Activated CD4-positive, alpha-beta T cell treated with anti-CD3 and anti-CD28 coated beads for 36 hours (primary cell): ENCODE data around the gene EIF1AY. TPM values are rescaled to one million over a fixed set of nuclear protein-coding genes. Genes with fewer than 3 reads are reported as not detected.
A peak's percentile ranks its signal among the peaks of the same experiment; 100 is the strongest.

ENCODE experiments used
- ATAC-seq: fragments of 200-7000 bp; cut with Tn5 transposase; one replicate; pipeline ENCODE4 v1.10.0; 2021; ENCODE audit warnings: mild to moderate bottlenecking, moderate library complexity
- CTCF ChIA-PET: fragments of 350-600 bp; sonication (Branson Sonifier 250); formaldehyde crosslinking; loops from one replicate; lab custom pipeline; 2021; ENCODE audit warnings: antibody characterized with exemption; lab: Charles Lee
- POLR2A ChIA-PET: fragments of 350-600 bp; sonication (Branson Sonifier 250); formaldehyde crosslinking; loops from one replicate; lab custom pipeline; 2021; ENCODE audit warnings: antibody characterized with exemption, inconsistent platforms; lab: Charles Lee
- DNase-seq: peaks from one replicate; pipeline ENCODE4 v3.0.0-alpha.2; 2020
- H3K27ac Mint-ChIP-seq: one replicate; pipeline ENCODE4 v1.8.0; 2021; ENCODE audit warnings: mixed read lengths
- H3K27me3 Mint-ChIP-seq: one replicate; pipeline ENCODE4 v1.8.0; 2021; ENCODE audit warnings: mixed read lengths
- H3K36me3 Mint-ChIP-seq: one replicate; pipeline ENCODE4 v1.8.0; 2021; ENCODE audit warnings: low read depth, mixed read lengths
- H3K4me1 Mint-ChIP-seq: one replicate; pipeline ENCODE4 v1.8.0; 2021; ENCODE audit warnings: mixed read lengths
- H3K4me3 Mint-ChIP-seq: one replicate; pipeline ENCODE4 v1.8.0; 2021; ENCODE audit warnings: mild to moderate bottlenecking, moderate library complexity, mixed read lengths
- H3K9me3 Mint-ChIP-seq: one replicate; pipeline ENCODE4 v1.8.0; 2021; ENCODE audit warnings: low read depth, mixed read lengths
- intact Hi-C, 2 experiments: fragments of 100-400 bp; cut with DNase I in 1 of 2; cut with micrococcal nuclease in 1 of 2; formaldehyde crosslinking; loops; one replicate each; pipeline versions ENCODE4 v1.14.2 to v1.15.1; 2022 to 2024; cut with DNase I, micrococcal nuclease
- total RNA-seq, 2 experiments: library from RNA; stranded (reverse); gene quantifications; one replicate each; pipeline ENCODE4 v1.2.3, GENCODE V29; 2021

EIF1AY gene
- total RNA-seq, 2 experiments from 2014 or later = 70.2 to 88.7 TPM

DNA sequence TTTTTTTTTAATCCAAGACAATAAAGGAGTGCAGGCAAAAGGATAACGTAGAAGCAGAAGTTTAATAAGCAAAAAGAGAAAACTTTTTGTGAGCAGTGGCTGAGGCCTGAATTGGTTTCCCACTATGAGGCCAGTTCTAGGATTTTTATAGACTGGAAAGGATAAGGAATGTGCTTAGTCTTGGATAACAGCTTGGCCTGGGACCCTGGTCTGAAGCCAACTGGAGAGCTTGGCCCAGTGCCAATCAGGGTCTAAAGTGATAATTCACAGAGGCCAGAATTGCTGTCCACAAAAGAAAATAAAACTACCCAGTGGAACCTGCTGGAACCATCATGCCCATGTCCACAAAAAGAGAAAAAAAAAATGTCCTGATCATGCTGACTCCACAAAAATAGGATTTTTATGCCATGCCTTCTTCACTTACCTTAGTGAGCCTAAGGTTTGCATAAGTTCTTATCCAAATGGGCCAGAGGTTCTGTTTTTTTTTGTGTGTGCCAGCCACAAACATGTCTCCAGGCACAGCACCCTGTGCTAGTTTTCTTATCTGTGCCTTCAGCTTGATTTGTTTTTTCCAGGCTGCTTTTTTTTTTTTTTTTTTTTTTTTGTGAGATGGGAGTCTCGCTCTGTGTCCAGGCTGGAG, 15.6 kb upstream of the EIF1AY start:
- Mint-ChIP-seq H3K27me3 (no peaks in the 10 kb centered on the region), H3K36me3 (no peaks in the 10 kb centered on the region), H3K4me1 (no peaks in the 10 kb centered on the region), H3K9me3 (no peaks in the 10 kb centered on the region), H3K27ac (no peak overlapping the region), H3K4me3 (no peak overlapping the region)
- intact Hi-C loops = loop anchor here (2.0 to 10.0 kb wide), 4 partner anchors 87 to 185 kb away; no protein-coding TSS in a partner anchor
- DNase-seq (no peak), ATAC-seq (no peak)
- ChIA-PET CTCF (no interaction called here), POLR2A (interaction anchor here (0.6 kb wide), 1 partner anchor 24 kb away, joined by 3 read pairs; no protein-coding TSS in a partner anchor)

GRCh38 chrY:20571306-20571705, 4.3 kb upstream of the EIF1AY start:
- Mint-ChIP-seq H3K9me3 (no peaks in the 10 kb centered on the region), H3K27ac (no peak overlapping the region), H3K4me3 (no peak overlapping the region), H3K27me3 (no peaks in the 10 kb centered on the region), H3K36me3 (peaks cover 2% of the 10 kb centered on the region), H3K4me1 (peaks cover 11% of the 10 kb centered on the region)
- ATAC-seq = no peak
- DNase-seq = no peak
- ChIA-PET POLR2A (no interaction called here), CTCF (no interaction called here)
- intact Hi-C loops = loop anchor here (10.0 kb wide), 5 partner anchors 523 to 1497 kb away; no protein-coding TSS in a partner anchor

DNA sequence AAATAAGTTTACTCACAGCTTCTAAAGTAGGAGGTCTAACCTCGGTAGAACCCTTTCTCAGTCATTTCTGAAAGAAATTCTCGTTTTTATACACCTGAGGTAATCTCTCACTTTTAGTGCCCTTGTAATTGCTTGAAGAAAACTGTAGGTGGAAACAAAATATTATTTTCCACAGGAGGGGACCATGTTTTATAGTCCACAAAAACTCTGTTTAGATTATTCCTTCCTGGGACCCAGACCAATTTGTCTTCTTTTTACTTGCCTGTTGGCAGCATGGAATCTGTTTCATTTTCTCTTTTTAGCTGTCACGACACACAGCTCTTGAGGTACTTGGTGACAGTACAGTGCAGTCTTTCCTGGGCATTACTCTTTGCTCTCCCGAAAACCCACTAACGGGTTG, 930 bp downstream of the EIF1AY start:
- Mint-ChIP-seq H3K4me3 (peak overlapping the region; percentile 87), H3K4me1 (peaks cover 22% of the 10 kb centered on the region), H3K27me3 (no peaks in the 10 kb centered on the region), H3K27ac (peak overlapping the region; percentile 95), H3K36me3 (peaks cover 8% of the 10 kb centered on the region), H3K9me3 (no peaks in the 10 kb centered on the region)
- ATAC-seq (no peak), DNase-seq (no peak)
- ChIA-PET POLR2A (interaction anchor here (0.7 to 1.3 kb wide), 2 partner anchors 288 to 673 kb away, joined by 3 read pairs; no protein-coding TSS in a partner anchor), CTCF (interaction anchor here (0.5 to 0.7 kb wide), 3 partner anchors 14 to 869 kb away, joined by 3 to 4 read pairs (median 3); no protein-coding TSS in a partner anchor)
- intact Hi-C loops = loop anchor here (5.0 to 10.0 kb wide), 8 partner anchors 171 to 1502 kb away; partner anchors contain the start of gene KDM5D (in 1 of the 2)

GRCh38 chrY:20578206-20578605, 2.6 kb downstream of the EIF1AY start:
- no peak for ATAC-seq
- H3K27ac Mint-ChIP-seq = no peak overlapping the region
- ChIA-PET CTCF (no interaction called here), POLR2A (no interaction called here)
- no peak for DNase-seq
- peak overlapping the region; percentile 49 for H3K4me3 Mint-ChIP-seq
- no peaks in the 10 kb centered on the region for H3K27me3 Mint-ChIP-seq
- intact Hi-C loops = loop anchor here (5.0 to 10.0 kb wide), 8 partner anchors 169 to 1503 kb away; partner anchors contain the start of gene KDM5D (in 1 of the 2)
- H3K4me1 Mint-ChIP-seq = peaks cover 17% of the 10 kb centered on the region
- H3K36me3 Mint-ChIP-seq = peaks cover 7% of the 10 kb centered on the region
- no peaks in the 10 kb centered on the region for H3K9me3 Mint-ChIP-seq

DNA sequence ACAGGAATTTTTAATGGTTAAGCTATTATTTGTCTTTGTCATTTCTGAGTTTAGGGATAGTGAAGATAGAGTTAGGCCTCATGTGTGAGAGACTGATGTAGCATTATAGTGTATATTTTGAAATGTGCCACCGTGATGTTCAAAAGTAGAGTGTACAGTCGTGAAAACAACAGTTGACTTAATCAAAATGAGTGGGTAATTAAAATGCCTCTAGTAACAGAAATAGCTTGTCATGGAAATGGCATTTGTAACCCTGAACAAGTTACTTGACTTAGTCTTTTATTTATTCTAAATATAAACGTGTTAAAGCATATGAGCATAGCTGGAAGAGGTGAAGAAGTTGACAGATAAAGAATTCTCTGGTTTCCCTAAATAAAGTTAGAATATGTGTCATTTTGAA, 6.1 kb downstream of the EIF1AY start:
- DNase-seq (no peak), ATAC-seq (no peak)
- CTCF ChIA-PET = interaction anchor here (0.7 kb wide), 1 partner anchor 810 kb away, joined by 3 read pairs; no protein-coding TSS in a partner anchor
- intact Hi-C loops = no loop called here
- Mint-ChIP-seq H3K4me3 (no peak overlapping the region), H3K27me3 (no peaks in the 10 kb centered on the region), H3K9me3 (no peaks in the 10 kb centered on the region), H3K27ac (no peak overlapping the region), H3K4me1 (peaks cover 15% of the 10 kb centered on the region), H3K36me3 (peaks cover 8% of the 10 kb centered on the region)
- POLR2A ChIA-PET = no interaction called here

DNA sequence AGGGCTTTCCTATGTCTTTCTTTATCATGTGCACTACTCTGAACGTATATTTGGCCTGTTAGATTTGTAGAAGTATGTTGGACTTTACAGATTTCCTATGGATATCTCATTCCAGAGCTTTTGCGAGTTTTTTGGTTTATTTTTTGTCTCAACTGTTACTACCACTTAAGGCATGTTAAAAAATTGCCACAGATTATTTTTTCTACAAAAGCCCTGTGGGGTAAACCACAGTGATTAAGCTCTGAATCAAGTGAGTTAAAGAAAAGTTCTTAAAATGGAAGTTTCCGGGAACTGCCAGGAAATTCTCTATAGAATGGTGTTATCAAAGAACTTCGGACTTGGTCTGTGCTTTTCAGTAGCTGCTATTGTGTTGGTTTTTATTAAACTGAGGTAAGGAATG, 10.6 kb downstream of the EIF1AY start:
- no peak overlapping the region for H3K27ac Mint-ChIP-seq
- intact Hi-C loops = no loop called here
- no peak for ATAC-seq
- ChIA-PET CTCF (no interaction called here), POLR2A (no interaction called here)
- no peak for DNase-seq
- H3K4me1 Mint-ChIP-seq = peaks cover 2% of the 10 kb centered on the region
- H3K36me3 Mint-ChIP-seq = peaks cover 8% of the 10 kb centered on the region
- H3K27me3 Mint-ChIP-seq = no peaks in the 10 kb centered on the region
- no peak overlapping the region for H3K4me3 Mint-ChIP-seq
- H3K9me3 Mint-ChIP-seq = no peaks in the 10 kb centered on the region

Other genes with a start within 250 kb of the EIF1AY start
- not detected for gene RPS4Y2, start 180.3 kb downstream of the EIF1AY start, total RNA-seq